NCI-H460 (cell line): ENCODE results near the gene FAM124A. TPM values are rescaled to one million over a fixed set of nuclear protein-coding genes. Genes with fewer than 3 reads are reported as not detected.

ENCODE experiments used
- DNase-seq: peaks from one replicate; pipeline ENCODE4 v3.0.0-alpha.2; 2016; ENCODE audit warnings: low read depth; ENCODE audit errors: extremely low read depth
- total RNA-seq: library from RNA; depleted of rRNA; stranded (reverse); fragments of >200 nt; shearing (Covaris generic); gene quantifications from 2 replicates; pipeline ENCODE4 v1.2.3, GENCODE V29; 2014

Gene FAM124A
- total RNA-seq, 1 experiment from 2014 or later, result 1.7 TPM

DNA sequence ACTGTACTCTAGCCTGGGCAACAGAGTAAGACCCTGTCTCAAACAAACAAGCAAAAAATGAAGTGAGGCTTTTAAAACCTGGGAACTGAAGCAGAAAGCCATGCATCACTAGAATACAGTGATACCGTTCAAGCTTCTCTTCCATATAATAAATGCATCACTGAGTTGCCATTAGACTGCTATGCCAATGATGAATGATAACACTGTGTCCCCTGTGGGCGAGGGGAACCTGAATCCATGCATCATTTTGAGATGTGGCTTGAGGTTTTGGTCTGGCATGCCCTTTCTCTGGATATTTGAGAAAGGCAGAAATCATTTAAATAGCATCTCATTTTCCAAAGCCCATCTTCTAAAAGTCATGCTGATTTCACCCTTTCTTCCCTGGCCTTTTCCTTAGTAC, 1.5 kb upstream of the FAM124A start:
- DNase-seq, result no peak

DNA sequence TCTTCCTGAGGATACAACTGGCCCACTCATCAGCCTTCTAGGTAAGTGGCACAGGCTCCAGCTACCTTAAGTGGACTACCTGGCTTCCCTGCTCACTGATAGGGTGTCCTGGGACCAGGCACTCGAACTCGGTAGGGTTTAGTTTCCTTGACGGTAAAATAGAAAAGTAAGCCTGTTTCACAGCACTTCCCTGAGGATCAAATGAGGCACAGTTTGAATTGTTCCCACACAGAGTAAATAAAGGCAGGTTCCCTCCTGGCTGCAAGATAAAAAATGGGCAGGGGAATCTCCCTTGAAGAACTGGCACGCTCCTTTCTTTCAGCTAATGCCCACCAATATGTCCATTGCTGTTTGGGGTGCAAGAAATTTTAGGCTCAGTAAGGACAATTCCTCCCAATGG, 1.1 kb upstream of the FAM124A start:
- no peak for DNase-seq

DNA sequence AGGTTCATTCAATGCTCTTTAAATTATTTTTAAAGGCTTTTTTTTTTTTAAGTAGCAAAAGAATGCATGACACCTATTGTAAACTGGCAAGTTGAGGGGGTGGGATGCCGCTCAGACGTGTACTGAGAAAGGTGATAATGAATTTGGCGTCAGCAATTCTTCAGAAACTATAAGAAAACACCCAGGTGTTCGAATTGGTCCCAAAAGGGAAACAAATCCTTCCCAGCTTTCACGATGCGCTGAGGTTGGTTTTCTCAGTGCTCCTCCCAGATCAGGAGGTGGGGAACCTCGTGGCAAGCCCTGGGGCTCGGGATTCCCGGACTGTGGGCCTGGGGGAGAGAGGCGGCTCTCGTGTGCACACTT, 543 bp upstream of the FAM124A start:
- no peak for DNase-seq

DNA sequence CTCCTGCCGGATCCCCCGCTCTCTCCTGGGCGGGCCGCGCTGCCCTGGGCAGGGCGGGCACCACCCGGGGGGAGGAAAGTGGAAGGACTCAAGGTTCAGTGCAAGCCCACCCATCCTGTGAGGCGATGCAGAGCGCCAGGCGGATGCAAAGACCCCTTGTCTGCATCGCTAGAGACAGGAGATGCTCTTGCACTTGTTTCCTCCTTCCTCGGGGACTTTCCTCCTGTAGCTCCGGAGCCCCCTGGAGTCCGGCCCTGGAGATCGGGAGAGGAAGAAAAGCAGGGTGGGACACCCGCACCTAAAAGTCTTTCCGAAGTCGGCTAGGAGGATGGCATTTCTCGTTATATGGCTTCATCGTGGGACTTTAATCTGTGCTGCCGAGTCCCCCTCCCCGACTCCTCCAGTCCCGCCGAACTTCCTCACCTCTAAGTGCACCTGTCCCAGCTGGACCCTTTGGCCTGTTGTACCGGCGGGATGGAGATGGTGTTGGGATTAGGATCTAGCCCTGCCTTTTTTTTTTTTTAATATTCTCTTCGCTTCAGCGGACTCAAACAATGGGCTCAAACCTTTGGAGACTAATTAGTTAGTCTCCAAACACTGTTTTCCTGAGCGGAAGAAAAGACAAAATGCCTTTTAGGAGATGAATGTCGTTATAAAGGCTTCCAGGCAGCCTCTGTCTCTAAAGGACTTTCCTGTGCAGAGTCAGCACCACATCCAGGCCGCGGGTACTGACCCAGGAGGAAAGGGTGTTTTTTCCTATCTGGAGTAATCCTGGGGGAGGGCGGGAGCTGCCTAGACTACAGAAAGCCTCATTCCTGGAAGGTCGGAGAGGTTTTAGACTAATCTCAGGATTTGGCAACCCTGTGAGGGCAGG, 725 bp downstream of the FAM124A start:
- no peak for DNase-seq

DNA sequence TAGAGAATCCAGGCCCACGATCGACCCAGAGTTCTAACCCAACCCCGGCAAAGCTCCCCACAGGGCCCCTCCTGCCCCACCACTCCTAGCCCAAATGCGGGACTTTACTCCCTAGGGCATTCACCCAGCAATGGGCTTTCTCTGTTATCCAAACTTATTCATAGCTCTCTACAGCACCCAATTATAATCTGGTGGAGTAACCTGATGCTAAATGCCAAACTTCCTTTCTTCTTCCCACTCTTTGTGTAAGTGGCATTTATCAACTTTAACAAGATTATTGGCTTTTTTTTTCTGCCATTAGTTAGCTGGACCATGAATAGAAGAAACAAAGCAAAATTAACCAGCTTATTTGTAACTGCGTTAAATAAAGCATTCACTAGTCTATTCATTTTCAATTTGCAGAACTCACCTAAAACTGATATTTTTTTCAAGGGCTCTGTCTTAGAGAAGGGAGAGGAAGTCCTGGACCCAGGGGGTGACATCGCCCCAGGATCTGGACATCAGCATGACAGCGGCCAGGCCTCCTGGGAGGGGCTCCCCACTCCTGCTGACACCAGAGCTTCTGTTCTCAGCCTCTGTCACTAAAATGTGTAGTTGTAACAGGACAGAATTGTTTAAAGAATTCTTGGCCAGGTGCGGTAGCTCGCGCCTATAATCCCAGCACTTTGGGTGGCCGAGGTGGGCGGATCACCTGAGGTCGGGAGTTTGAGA, 1.5 kb downstream of the FAM124A start:
- DNase-seq, result no peak

DNA sequence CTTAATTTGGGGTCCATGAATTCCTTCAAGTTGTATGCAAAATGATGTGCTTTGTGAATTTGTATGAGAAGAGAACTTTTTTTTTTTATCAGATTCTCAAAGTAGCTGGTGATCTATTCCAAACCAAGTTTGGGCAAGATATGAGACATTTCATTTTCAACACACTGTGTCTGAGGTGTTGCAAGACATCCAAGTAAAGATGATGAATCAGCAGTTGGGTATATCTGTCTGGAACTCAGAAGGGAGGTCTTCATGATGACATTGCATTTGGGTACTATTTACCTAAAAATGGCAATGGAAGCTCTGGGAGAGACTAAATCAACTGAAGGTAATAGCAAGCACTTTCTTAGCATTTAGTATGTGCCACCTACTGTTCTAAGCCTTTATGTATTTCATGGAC, 2.8 kb downstream of the FAM124A start:
- no peak for DNase-seq

DNA sequence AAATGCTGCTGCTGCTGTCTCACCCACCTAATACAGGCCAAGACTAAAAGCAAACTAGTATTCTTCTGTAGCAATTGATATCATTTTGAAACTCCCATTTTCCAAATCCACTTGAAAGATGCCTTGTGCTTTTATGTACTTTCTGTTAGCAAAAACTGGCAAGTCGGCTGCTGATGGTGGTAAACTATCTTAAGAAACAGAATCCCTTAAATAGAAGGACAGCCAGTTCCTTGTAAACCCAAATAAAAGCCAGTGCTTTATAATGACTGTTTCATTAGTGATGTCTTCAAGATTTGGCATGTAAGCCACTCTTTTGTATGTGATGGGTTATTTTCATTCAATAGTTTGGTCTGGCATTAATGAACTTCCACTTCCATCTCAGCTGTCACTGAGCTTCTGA, 5.2 kb downstream of the FAM124A start:
- DNase-seq, result no peak

DNA sequence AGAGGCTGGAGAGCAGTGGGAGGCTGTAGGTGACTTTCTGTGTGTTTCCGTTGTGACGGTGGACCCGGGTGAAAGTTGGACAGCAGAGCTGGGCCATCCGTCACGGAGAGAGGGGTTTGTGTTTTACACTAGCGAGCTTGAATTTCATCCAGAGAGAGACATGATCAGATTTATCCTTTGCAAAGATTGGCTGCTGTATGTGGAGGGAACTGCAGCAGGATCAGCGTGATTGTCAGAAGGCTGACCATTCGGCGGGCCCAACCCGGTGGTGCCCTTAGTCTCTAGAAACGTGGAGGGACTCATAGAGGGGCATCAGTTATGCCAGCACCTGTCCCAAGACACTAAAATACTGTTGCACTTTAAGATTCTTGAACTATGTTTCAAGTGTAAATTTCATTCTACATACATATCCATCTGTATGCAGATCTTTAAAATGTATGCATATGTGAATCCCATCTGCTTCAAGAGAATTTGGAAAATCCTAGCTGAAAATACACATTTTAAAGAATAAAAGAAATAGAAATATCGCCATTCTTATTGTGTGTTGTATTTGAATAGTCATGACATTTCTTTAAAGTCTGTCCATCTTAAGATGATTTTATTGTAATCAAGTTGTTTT, 7.0 kb downstream of the FAM124A start:
- DNase-seq, result no peak

DNA sequence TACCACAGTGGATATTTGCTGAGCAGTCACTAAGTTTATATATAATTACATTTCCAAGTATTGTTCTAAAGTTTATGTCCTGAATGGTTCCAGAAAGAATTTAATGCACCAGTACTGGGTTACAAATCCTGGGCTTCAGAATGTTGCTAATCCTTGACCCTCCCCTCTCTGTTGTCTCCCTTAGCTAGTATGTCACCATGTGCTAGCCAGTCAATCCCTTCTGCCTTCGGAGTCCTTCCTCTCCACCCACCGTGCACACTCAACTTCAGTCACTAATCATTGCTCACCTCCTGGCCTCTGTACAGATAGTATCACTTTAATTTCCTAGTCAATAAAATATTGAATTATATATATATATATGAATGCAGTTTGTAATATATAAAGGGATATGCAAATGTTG, 7.5 kb downstream of the FAM124A start:
- DNase-seq, result no peak

DNA sequence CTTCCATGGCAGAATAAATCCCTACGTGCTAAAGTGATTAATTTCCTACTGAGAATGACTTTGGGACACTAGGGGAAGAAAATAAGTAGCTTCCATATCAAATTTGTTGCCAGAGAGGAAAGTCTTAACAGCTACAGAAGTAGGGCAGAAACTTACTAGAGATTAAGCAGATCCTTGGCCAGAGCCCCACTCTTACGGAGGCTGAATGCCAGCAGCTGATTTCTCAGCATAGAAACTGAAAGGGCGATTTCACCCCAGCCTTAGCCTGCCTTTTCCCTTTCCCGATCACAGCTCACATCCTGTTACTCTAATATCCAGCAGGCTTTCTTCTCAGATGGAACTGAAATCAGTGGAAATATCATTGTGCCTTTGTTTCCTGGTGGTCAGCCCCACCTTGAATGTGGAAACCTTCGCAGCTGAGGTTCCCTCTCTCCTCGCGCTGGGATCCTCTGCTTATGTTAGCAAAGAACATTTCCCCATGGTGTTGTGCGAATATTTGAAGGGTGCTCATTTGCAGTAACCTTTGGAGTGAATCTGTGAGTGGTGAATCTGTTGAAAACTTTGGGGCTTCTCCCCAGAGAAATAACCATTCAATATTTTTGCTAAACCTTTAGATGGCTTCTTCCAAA, 8.4 kb downstream of the FAM124A start:
- no peak for DNase-seq

DNA sequence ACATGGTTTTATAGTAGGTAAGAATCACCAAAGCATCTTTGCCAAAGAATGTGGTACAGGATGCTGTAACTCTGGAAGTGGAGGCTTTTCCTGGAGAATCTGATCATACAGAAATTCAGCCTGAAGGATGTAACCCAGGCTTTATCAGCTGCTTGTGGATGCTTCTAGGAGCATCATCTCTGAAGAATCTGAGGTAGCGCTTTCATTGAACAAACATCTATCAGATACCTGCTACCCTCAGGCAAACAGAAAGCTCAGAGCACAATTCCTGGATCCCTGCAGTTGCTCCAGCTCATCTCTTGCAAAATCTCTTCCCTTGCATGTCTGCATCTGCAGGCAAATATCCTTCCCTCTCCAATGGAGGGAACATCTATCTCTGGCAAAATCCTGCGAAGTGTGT, 9.3 kb downstream of the FAM124A start:
- DNase-seq, result no peak

DNA sequence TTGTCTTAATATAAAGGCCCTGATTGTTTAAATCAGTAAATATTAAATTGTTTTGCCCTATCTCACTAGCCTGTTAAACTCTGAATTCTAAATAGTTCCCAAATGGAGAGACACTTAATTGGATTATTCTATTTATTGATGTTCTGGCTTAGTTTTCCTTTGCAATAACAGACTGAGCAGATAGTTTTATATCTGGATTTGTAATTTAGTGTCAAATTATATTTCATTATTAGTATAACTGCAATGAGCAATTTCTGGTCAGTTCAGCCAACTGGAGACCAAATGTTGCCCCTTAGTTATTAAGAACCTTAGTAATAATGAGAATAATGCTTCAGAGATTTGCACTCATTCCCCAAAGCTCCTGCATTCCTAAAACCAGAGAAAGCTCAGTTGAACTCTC, 10.1 kb downstream of the FAM124A start:
- DNase-seq, result no peak

DNA sequence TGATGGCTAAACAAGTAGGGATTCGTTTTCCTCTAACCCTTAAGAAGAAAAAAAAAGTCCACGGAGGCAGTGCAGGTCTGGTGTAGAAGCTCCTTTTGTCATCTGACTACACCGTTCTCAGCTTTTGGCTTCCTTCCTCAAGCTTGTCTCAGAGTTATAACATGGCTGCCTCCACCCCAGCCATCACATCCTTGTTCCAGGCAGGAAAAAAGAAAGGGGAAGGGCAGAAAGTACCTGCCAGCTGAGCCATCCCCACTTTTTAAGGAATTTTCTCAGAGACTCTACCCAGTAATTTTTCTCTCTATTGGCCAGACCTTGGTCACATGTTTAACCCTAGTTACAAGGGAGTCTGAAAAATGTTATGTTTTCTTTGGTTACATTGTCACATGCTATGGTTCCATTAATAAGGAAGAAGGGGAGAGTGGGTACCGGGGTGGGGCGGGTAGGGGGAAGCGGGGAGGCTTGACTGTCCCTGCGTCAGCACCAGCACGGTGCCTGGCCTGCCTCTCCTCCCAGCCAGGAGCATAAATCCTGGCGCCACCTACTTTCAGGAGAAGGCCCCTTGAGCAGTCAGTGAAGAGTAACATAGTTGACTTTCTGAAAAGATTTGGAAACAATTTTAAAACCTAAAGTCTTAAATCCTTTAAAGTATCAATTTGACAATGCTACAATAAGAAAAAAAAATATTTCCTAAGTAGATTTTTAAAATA, 11.1 kb downstream of the FAM124A start:
- DNase-seq, result no peak

DNA sequence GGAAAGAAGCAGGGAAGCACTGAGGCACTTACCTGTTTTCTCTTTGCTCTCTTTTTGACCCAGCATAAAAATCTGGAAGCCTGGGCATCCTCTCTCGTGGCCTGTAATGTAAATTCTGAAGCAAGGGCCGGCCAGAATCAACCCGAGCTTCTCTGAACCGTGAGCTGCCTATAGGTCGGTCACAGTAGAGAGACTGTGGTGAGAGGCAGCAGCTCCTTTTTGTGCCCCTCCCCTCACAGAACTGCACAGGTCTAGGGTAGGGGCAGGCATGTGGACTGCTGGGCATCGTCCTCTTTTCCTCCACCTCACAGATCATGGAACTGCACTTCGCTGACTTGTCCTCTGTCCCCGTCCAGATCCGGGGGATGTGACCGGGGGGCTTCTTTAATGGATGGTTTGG, 12.5 kb downstream of the FAM124A start:
- DNase-seq, result no peak

DNA sequence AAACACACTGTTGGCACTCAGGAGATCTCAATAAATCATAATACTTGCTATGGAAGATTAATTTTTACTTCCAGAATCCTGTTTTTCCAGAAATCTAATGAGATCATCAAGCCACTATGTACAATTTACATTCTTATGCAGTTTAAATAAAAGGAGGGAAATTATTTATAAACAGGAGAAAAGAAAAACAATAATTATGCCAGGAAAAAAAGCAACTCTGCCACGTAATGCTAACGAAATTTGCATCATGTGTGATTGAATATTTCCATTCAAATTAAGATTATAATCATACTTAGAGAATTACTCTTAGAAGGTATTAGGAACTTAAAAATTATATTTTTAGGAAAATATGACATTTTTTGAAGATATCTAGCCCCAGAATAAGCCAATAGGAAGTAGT, 13.0 kb downstream of the FAM124A start:
- DNase-seq, result no peak

DNA sequence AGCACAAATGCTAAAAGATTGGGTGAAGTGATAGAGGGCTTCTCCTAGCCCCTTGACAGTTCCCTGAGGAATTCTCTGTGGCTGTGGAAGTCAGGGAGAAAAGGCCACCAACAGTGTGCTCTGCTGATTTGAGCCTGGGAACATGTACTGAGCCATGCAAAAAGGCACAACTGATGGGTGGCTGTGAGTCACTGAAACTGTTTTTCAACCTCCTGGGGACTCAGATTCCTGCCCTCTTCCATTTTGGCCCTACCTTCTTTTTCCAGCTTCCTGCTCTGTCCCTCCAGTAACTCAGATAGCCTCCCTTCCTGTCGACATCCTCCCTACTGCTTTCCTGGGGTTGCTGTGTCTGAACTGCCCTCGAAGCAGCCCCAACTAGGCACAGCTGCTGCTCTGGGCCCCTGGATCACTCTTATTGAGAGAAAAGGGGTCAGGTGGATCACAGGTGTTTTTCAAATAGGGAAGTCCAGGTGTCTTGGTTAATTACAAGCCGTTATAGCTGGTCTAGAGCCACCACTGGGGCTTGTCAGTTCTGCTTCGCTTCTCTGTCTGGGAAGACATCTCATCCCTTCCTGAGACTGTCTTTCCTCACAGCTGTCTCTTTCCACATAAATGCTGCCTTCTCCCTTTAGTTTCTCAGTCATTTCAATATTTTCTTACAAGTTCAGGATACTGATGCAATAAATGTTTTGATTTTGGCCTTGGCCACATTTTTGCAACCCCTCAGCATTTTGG, 13.7 kb downstream of the FAM124A start:
- DNase-seq, result no peak

DNA sequence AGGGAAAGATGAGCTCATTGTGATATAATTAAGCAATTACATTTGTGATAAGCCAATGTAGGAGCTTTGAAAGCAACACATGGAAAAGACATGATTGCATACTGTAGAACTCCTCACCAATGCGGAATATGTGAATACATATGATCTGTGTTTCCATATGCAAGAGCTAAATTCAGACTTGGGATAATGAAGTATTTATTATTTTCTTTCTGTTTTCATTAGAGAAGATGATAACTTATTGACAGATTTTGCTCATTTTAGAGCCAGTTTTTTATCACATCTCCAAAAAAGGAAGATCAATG, 14.2 kb downstream of the FAM124A start:
- no peak for DNase-seq

DNA sequence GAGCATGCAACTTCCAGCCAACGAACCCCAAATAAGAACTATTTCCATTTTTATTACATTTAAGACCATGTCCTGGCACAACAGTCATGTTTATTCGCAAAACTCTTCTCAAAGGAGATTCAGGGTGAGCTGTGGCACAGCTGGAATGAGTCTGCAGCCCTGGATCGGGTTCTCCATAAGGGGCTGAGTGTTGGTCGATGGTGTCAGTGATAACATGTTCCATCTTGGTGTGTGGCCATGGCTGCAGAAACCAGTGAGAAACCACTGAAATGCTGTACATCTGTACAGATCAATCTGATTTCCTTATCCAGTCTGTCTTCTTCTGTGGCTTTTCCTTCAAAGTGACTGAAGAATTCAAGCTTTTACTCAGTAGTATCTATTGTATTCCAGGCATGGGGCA, 15.2 kb downstream of the FAM124A start:
- DNase-seq, result no peak

DNA sequence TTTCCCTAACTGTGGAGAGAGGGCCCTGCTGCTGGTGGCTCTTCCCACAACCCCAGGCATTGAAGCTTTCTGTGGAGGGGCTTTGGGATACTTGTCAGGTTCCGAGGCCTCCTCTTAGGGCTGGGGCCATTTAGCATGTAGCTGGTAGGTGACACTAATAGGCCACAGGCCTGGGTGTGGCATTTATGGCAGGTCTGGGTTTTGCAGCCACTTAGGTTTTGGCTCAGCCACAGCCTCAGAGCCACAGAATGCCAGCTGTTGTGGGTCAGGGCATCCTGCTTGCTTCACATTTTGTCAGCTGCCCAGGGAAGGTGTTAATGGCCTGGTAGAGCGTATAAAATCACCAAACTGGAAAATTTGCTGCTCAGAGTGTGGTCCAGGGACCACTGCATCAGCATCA, 15.7 kb downstream of the FAM124A start:
- DNase-seq, result no peak

DNA sequence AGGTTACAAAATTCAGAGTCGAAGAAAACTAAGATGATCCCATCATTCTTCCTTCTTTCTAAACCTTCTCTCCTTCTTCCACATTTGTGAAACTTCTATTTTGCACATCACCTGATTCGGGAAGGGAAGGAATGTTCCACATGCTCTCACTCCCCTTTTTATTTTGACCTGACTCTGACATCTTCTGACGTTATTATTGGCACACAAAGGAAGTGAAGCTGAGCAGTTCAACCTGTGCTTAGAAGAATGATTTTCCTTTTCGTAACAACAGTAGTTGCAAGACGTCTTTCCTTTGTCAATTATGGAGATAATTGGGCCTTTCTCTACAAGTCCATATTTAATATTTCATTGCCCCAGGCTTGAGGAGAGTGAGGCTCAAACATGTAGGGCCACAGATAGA, 18.0 kb downstream of the FAM124A start:
- DNase-seq, result no peak
